ENCODE results near the gene RPS6KA4. TPM values are rescaled to one million over a fixed set of nuclear protein-coding genes. Genes with fewer than 3 reads are reported as not detected.

RPS6KA4 gene
- total RNA-seq, 2 donors from 2014 or later: 18.9 to 23.7 TPM

- Histone ChIP-seq H3K4me3 (no peak overlapping the region), H3K4me1 (replicated peaks) (no peaks in the 10 kb centered on the region), H3K27ac (no peak overlapping the region), H3K36me3 (no peaks in the 10 kb centered on the region), H3K27me3 (replicated peaks; ENCODE audit: insufficient read depth) (no peaks in the 10 kb centered on the region), H3K9me3 (no peaks in the 10 kb centered on the region)
- 74% methylated on average over 13 of the region's 13 CpGs for WGBS
- peak; percentile 10 for TF ChIP-seq POLR2AphosphoS5 (IDR thresholded peaks at IDR 0.05)
- no peak for TF ChIP-seq POLR2A (IDR thresholded peaks at IDR 0.05)
- TF ChIP-seq CTCF (IDR thresholded peaks at IDR 0.05): peak in 1 of 4 experiments; percentile 15
- intact Hi-C loops (cut with DNase I): no loop called here
- no peak for DNase-seq (ENCODE audit: low spot score)
These were observed 23.9 kb upstream of the RPS6KA4 start for GRCh38 chr11:64334764-64335735.

GRCh38 chr11:64337538-64338249 is 21.3 kb upstream of the RPS6KA4 start:
- H3K27ac ChIP-seq: no peak overlapping the region
- no peak for DNase-seq (ENCODE audit: low spot score)
- no peaks in the 10 kb centered on the region for H3K27me3 ChIP-seq (replicated peaks; ENCODE audit: insufficient read depth)
- H3K4me1 ChIP-seq (replicated peaks): peaks cover 4% of the 10 kb centered on the region
- TF ChIP-seq CTCF (IDR thresholded peaks at IDR 0.05) (no peak), POLR2A (IDR thresholded peaks at IDR 0.05) (no peak), POLR2AphosphoS5 (IDR thresholded peaks at IDR 0.05) (no peak)
- intact Hi-C loops (cut with DNase I): no loop called here
- no peak overlapping the region for H3K4me3 ChIP-seq
- no peaks in the 10 kb centered on the region for H3K9me3 ChIP-seq
- H3K36me3 ChIP-seq: no peaks in the 10 kb centered on the region
- WGBS: 58% methylated on average over 8 of the region's 8 CpGs

GRCh38 chr11:64338716-64339115 is 20.2 kb upstream of the RPS6KA4 start:
- Histone ChIP-seq H3K4me1 (replicated peaks) (peaks cover 4% of the 10 kb centered on the region), H3K36me3 (no peaks in the 10 kb centered on the region), H3K27ac (no peak overlapping the region), H3K9me3 (no peaks in the 10 kb centered on the region), H3K27me3 (replicated peaks; ENCODE audit: insufficient read depth) (no peaks in the 10 kb centered on the region), H3K4me3 (no peak overlapping the region)
- intact Hi-C loops (cut with DNase I): no loop called here
- TF ChIP-seq POLR2A (IDR thresholded peaks at IDR 0.05) (no peak), CTCF (IDR thresholded peaks at IDR 0.05) (no peak), POLR2AphosphoS5 (IDR thresholded peaks at IDR 0.05) (no peak)
- DNase-seq (ENCODE audit: low spot score): no peak
- WGBS: 73% methylated on average over 8 of the region's 8 CpGs

- Histone ChIP-seq H3K27me3 (replicated peaks; ENCODE audit: insufficient read depth) (no peaks in the 10 kb centered on the region), H3K4me3 (no peak overlapping the region), H3K27ac (no peak overlapping the region), H3K9me3 (no peaks in the 10 kb centered on the region), H3K4me1 (replicated peaks) (peaks cover 4% of the 10 kb centered on the region), H3K36me3 (no peaks in the 10 kb centered on the region)
- TF ChIP-seq CTCF (IDR thresholded peaks at IDR 0.05) (no peak), POLR2A (IDR thresholded peaks at IDR 0.05) (no peak), POLR2AphosphoS5 (IDR thresholded peaks at IDR 0.05) (no peak)
- intact Hi-C loops (cut with DNase I): no loop called here
- no peak for DNase-seq (ENCODE audit: low spot score)
- WGBS: 58% methylated on average over 4 of the region's 4 CpGs
These were observed 19.7 kb upstream of the RPS6KA4 start for GRCh38 chr11:64339286-64339685.
